Thoracic aorta (tissue), 2 donors: ENCODE results near the gene STPG3. TPM values are rescaled to one million over a fixed set of nuclear protein-coding genes. Genes with fewer than 3 reads are reported as not detected.
A peak's percentile ranks its signal among the peaks of the same experiment; 100 is the strongest.

ENCODE experiments used
- ATAC-seq: fragments of 150-250 bp; one replicate; pipeline ENCODE4 v1.8.0; 2017; ENCODE audit warnings: low read depth; ENCODE audit not compliant: insufficient number of reproducible peaks, low FRiP score
- DNase-seq: peaks from one replicate; pipeline ENCODE4 v3.0.0-alpha.2; 2020; ENCODE audit warnings: low spot score
- H3K27ac ChIP-seq, 2 donors: fragments of 200-600 bp; sonication (generic); 1 replicate in 1 of 2; 2 replicates in 1 of 2; pipeline ENCODE4 v1.5.1; 2016; ENCODE audit warnings: mild to moderate bottlenecking in 2 of 2, moderate library complexity in 2 of 2
- H3K27me3 ChIP-seq: fragments of 200-600 bp; sonication (generic); replicated peaks from 2 replicates; pipeline ENCODE4 v1.6.0; 2016; ENCODE audit warnings: mild to moderate bottlenecking; ENCODE audit not compliant: insufficient read depth
- H3K36me3 ChIP-seq: fragments of 200-600 bp; sonication (generic); one replicate; pipeline ENCODE4 v1.5.1; 2016
- H3K4me1 ChIP-seq, 2 donors: fragments of 200-600 bp; sonication (generic); 1 replicate in 1 of 2; 2 replicates in 1 of 2; pipeline versions ENCODE4 v1.5.1 to v1.6.0; 2016; ENCODE audit warnings: low read depth in 2 of 2, mild to moderate bottlenecking in 1 of 2; ENCODE audit not compliant: control insufficient read depth in 1 of 2
- H3K4me3 ChIP-seq: fragments of 200-600 bp; sonication (generic); 2 replicates; pipeline ENCODE4 v1.5.1; 2016; ENCODE audit warnings: mild to moderate bottlenecking
- H3K9me3 ChIP-seq: fragments of 200-600 bp; sonication (generic); 2 replicates; pipeline ENCODE4 v1.5.1; 2016
- total RNA-seq, 2 donors: library from RNA; depleted of rRNA; stranded (reverse); fragments of >200 nt; gene quantifications; one replicate each; pipeline versions ENCODE4 v1.1.0 to v1.2.3, GENCODE V29; 2016
- TF ChIP-seq, protein P1 (sequence below): fragments of 200-600 bp; sonication (generic); IDR thresholded peaks from one replicate; pipeline ENCODE4 v1.5.1; 2019; ENCODE audit warnings: antibody characterized with exemption

STPG3 gene
- total RNA-seq, 2 donors from 2014 or later, result not detected

DNA sequence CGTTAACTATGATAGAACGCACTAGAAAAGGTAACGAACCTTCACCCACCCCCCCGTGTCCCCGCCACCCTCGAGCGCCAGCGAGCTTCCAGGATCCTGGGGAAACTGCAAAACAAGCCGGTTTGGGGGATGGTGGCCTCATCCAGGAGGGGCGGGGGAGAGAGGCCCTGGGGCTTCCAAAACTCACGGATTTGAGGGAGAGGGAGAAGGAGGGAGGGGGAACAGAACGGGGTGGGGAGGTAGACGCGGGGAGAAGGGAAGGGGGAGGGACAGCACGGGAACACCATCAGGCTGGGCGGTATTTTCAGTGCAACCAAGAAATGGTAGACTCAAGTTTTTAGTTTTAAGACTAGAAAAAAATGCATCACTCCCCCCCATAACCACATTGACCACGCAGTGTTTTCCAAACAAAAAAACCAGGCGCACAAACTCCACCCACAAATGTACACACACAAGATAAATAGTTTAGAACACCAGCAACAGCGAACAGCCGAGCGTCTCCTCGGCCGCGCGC lies 49.5 kb downstream of the STPG3 start:
- Histone ChIP-seq H3K27me3 (peaks cover 12% of the 10 kb centered on the region), H3K36me3 (no peaks in the 10 kb centered on the region), H3K9me3 (no peaks in the 10 kb centered on the region), H3K4me1 (peaks cover 23 to 31% of the 10 kb centered on the region in 2 donors), H3K27ac (no peak overlapping the region), H3K4me3 (peak overlapping the region; percentile 73)
- TF ChIP-seq, protein P1, sequence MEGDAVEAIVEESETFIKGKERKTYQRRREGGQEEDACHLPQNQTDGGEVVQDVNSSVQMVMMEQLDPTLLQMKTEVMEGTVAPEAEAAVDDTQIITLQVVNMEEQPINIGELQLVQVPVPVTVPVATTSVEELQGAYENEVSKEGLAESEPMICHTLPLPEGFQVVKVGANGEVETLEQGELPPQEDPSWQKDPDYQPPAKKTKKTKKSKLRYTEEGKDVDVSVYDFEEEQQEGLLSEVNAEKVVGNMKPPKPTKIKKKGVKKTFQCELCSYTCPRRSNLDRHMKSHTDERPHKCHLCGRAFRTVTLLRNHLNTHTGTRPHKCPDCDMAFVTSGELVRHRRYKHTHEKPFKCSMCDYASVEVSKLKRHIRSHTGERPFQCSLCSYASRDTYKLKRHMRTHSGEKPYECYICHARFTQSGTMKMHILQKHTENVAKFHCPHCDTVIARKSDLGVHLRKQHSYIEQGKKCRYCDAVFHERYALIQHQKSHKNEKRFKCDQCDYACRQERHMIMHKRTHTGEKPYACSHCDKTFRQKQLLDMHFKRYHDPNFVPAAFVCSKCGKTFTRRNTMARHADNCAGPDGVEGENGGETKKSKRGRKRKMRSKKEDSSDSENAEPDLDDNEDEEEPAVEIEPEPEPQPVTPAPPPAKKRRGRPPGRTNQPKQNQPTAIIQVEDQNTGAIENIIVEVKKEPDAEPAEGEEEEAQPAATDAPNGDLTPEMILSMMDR, result no peak
- no peak for ATAC-seq
- no peak for DNase-seq

DNA sequence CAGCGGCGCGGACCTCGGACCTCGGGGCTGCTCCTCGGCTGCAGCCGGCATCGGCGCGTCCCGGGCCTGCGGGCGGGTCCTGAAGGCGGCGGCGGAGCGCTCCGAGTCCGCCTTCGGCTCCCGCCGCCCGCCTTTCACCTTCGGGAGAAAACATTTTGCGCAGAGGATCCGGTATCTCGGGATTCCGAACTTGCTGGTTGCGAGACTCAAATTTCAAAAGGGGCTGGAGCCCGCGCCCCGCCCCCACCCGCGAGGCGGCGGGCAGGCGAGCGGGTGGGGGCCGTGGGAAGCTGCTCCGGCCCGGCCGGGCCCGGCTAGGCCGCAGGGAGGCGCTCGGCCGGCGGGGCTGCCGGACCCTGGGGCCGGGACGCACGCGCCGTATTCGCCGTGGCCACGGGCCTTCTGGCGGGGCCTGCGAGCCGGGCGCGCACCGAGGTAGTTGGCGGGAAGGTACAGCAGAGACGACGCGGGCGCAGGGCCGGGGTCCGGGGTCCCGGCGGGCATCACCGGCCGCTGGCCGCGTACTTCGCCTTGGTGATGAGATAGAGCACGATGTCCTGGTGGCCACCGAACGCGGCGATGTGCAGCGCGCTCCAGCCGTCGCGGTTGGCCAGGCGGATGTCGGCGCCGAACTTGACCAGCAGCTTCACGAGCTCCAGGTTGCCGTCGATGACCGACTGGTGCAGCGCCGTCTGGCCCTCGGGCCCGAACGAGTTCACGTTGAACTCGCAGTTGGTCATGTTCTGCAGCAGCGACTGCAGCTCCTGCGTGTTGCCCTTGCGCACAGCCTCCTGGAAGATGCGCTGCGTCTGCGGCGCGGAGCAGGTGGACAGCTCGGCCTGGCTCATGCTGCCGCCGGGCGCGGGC lies 50.2 kb downstream of the STPG3 start:
- DNase-seq, result no peak

DNA sequence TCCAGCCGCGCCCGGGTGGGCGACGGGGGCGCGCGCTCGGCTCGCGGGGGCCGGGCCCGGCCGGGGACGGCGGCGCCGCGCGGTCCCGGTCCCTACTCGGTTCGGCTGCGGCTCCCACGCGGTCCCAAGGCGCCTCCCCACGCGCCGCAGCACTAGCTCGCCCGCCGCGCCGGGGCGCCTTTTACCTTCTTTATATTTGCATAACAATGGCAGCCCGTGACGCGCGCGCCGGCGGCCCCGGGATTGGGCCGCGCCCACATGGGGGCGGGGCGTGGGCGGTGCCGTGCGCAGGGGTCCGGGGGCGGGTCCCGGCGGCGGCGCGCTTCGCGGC lies 51.0 kb downstream of the STPG3 start, which contains the start of gene NRARP:
NRARP (minus strand) TSS at position 154 of the 331 bp plus-strand sequence. CDS start 343 bp downstream, outside the sequence.
- no peak within 1 kb of the TSS for H3K27ac ChIP-seq
- DNase-seq (peak; percentile 38), ATAC-seq (peak; percentile 54)
- H3K9me3 ChIP-seq, result no peaks in the 10 kb centered on the region
- H3K36me3 ChIP-seq, result no peaks in the 10 kb centered on the region
- peaks cover 12% of the 10 kb centered on the region for H3K27me3 ChIP-seq
- H3K4me3 ChIP-seq, result peak within 1 kb of the TSS; percentile 73
- peaks cover 30 to 40% of the 10 kb centered on the region in 2 donors for H3K4me1 ChIP-seq
- TF ChIP-seq, protein P1, result no peak

More for the DNA sequence above, 50.2 kb downstream of the STPG3 start:
- Histone ChIP-seq H3K27me3 (peaks cover 12% of the 10 kb centered on the region), H3K4me3 (peak overlapping the region; percentile 73), H3K9me3 (no peaks in the 10 kb centered on the region), H3K36me3 (no peaks in the 10 kb centered on the region), H3K27ac (no peak overlapping the region), H3K4me1 (peaks cover 26 to 38% of the 10 kb centered on the region in 2 donors)
- ATAC-seq, result no peak
- TF ChIP-seq, protein P1, result no peak

GRCh38 chr9:137302449-137303150 lies 51.5 kb downstream of the STPG3 start:
- H3K27me3 ChIP-seq, result peaks cover 12% of the 10 kb centered on the region
- TF ChIP-seq, protein P1, result peak; percentile 49
- no peaks in the 10 kb centered on the region for H3K36me3 ChIP-seq
- peak; percentile 4 for ATAC-seq
- no peak overlapping the region for H3K27ac ChIP-seq
- H3K9me3 ChIP-seq, result no peaks in the 10 kb centered on the region
- H3K4me3 ChIP-seq, result peak overlapping the region; percentile 67
- peaks cover 30 to 40% of the 10 kb centered on the region in 2 donors for H3K4me1 ChIP-seq
- no peak for DNase-seq

Other genes starting within 250 kb of the STPG3 start
- 10 to 100 TPM; 37.2 to 60.5 TPM for gene ABCA2, start 223.0 kb upstream of the STPG3 start, total RNA-seq
- not detected for gene FUT7, start 219.2 kb upstream of the STPG3 start, total RNA-seq
- 10 to 100 TPM; 71.5 to 95.8 TPM for gene NPDC1, start 205.1 kb upstream of the STPG3 start, total RNA-seq
- under 1 TPM; 0.92 to 0.95 TPM for gene ENTPD2, start 197.2 kb upstream of the STPG3 start, total RNA-seq
- under 1 TPM; 0.41 to 0.92 TPM for gene SAPCD2, start 180.7 kb upstream of the STPG3 start, total RNA-seq
- 10 to 100 TPM in 1 of 2 donors, 1 to 10 TPM in 1; 9.6 to 11.4 TPM for gene UAP1L1, start 173.8 kb upstream of the STPG3 start, total RNA-seq
- gene MAN1B1, start 164.3 kb upstream of the STPG3 start, total RNA-seq, result 10 to 100 TPM; 32.9 to 52.9 TPM
- 100 to 1,000 TPM; 100 to 148 TPM for gene DPP7, start 136.6 kb upstream of the STPG3 start, total RNA-seq
- gene GRIN1, start 112.1 kb upstream of the STPG3 start, total RNA-seq, result not detected
- gene LRRC26, start 81.2 kb upstream of the STPG3 start, total RNA-seq, result not detected
- gene TMEM210, start 79.2 kb upstream of the STPG3 start, total RNA-seq, result not detected
- 10 to 100 TPM; 25.2 to 43.0 TPM for gene ANAPC2, start 62.7 kb upstream of the STPG3 start, total RNA-seq
- 10 to 100 TPM; 40.6 to 67.1 TPM for gene SSNA1, start 62.6 kb upstream of the STPG3 start, total RNA-seq
- gene TPRN, start 50.5 kb upstream of the STPG3 start, total RNA-seq, result 1 to 10 TPM; 4.7 to 5.6 TPM
- 10 to 100 TPM; 12.0 to 35.2 TPM for gene TMEM203, start 45.6 kb upstream of the STPG3 start, total RNA-seq
- 10 to 100 TPM; 13.3 to 17.7 TPM for gene NDOR1, start 45.6 kb upstream of the STPG3 start, total RNA-seq
- gene RNF208, start 29.0 kb upstream of the STPG3 start, total RNA-seq, result 1 to 10 TPM in 1 of 2 donors, not detected in 1; 3.7 TPM
- gene CYSRT1, start 26.1 kb upstream of the STPG3 start, total RNA-seq, result not detected
- gene RNF224, start 23.8 kb upstream of the STPG3 start, total RNA-seq, result not detected
- under 1 TPM in 1 of 2 donors, not detected in 1; 0.54 TPM for gene SLC34A3, start 20.4 kb upstream of the STPG3 start, total RNA-seq
- gene TUBB4B, start 10.0 kb upstream of the STPG3 start, total RNA-seq, result 100 to 1,000 TPM; 172 to 193 TPM
- gene NELFB, start 4.0 kb downstream of the STPG3 start, total RNA-seq, result 10 to 100 TPM; 37.2 to 40.6 TPM
- 10 to 100 TPM; 26.4 to 43.5 TPM for gene TOR4A, start 26.4 kb downstream of the STPG3 start, total RNA-seq
- 10 to 100 TPM in 1 of 2 donors, 1 to 10 TPM in 1; 8.5 to 16.9 TPM for gene NRARP, start 51.0 kb downstream of the STPG3 start, total RNA-seq
- gene EXD3, start 171.9 kb downstream of the STPG3 start, total RNA-seq, result 10 to 100 TPM; 22.7 to 29.4 TPM
- 1 to 10 TPM; 3.5 to 9.6 TPM for gene NOXA1, start 172.1 kb downstream of the STPG3 start, total RNA-seq
- gene ENTPD8, start 190.1 kb downstream of the STPG3 start, total RNA-seq, result not detected
- gene NSMF, start 208.0 kb downstream of the STPG3 start, total RNA-seq, result 100 to 1,000 TPM; 168 to 251 TPM